NT2/D1 (cell line): Measurements from ENCODE around the gene ACAA2.

Source experiments
- YY1 ChIP-seq: IDR thresholded peaks from 2 replicates; pipeline ENCODE4 v1.6.1; 2011; ENCODE audit not compliant: insufficient read length, insufficient read depth
- ZNF274 ChIP-seq: IDR thresholded peaks from 2 replicates; pipeline ENCODE4 v1.6.1; 2011; ENCODE audit warnings: mild to moderate bottlenecking, low read depth, low read length

GRCh38 chr18:49802623-49803022, 10.7 kb downstream of the ACAA2 start:
- TF ChIP-seq ZNF274 (no peak), YY1 (no peak)
